WTC11 (cell line): Measurements from ENCODE around the gene WNK1. TPM values are rescaled to one million over a fixed set of nuclear protein-coding genes. Genes with fewer than 3 reads are reported as not detected.
A peak's percentile ranks its signal among the peaks of the same experiment; 100 is the strongest.

Experiments used
- ATAC-seq: fragments of 200-7000 bp; cut with Tn5 transposase; 2 replicates; pipeline ENCODE4 v1.10.0; 2021; ENCODE audit warnings: mild to moderate bottlenecking, moderate library complexity
- CTCF ChIA-PET: fragments of 300-600 bp; sonication (Branson Sonifier 250); formaldehyde crosslinking; loops from one replicate; lab custom pipeline; 2021; ENCODE audit warnings: antibody characterized with exemption; lab: Charles Lee
- POLR2A ChIA-PET: fragments of 350-600 bp; sonication (Branson Sonifier 250); formaldehyde crosslinking; loops from one replicate; lab custom pipeline; 2021; ENCODE audit warnings: antibody characterized with exemption; lab: Charles Lee
- DNase-seq: peaks from one replicate; pipeline ENCODE4 v3.0.0; 2021; ENCODE audit warnings: low spot score
- H3K27ac Mint-ChIP-seq: 2 replicates; pipeline ENCODE4 v1.8.0; 2021; ENCODE audit warnings: mixed read lengths
- H3K27me3 Mint-ChIP-seq: 2 replicates; pipeline ENCODE4 v1.8.0; 2021; ENCODE audit warnings: low read depth, mild to moderate bottlenecking, moderate library complexity, mixed read lengths
- H3K36me3 Mint-ChIP-seq: 2 replicates; pipeline ENCODE4 v1.8.0; 2021; ENCODE audit warnings: mixed read lengths
- H3K4me1 Mint-ChIP-seq: 2 replicates; pipeline ENCODE4 v1.8.0; 2022; ENCODE audit warnings: mixed read lengths
- H3K4me3 Mint-ChIP-seq: 2 replicates; pipeline ENCODE4 v1.8.0; 2021; ENCODE audit warnings: mild to moderate bottlenecking, moderate library complexity, mixed read lengths
- H3K9me3 Mint-ChIP-seq: 2 replicates; pipeline ENCODE4 v1.8.0; 2021; ENCODE audit warnings: mixed read lengths
- CREM ChIP-seq: sonication (generic); formaldehyde crosslinking; IDR thresholded peaks from 2 replicates; pipeline ENCODE4 v1.8.1; 2022; ENCODE audit warnings: mild to moderate bottlenecking, missing genetic modification reagents, moderate library complexity
- EMX1 ChIP-seq: fragments of 250-450 bp; sonication (Bioruptor Pico); IDR thresholded peaks from 2 replicates; pipeline ENCODE4 v1.8.0; 2021; ENCODE audit warnings: mild to moderate bottlenecking
- GABPB1 ChIP-seq: sonication (generic); formaldehyde crosslinking; IDR thresholded peaks from 2 replicates; pipeline ENCODE4 v1.8.1; 2023; ENCODE audit warnings: mild to moderate bottlenecking, missing genetic modification reagents
- GTF2I ChIP-seq: fragments of 250-450 bp; sonication (Bioruptor Pico); conservative IDR thresholded peaks from 2 replicates; pipeline ENCODE4 v1.4.0; 2021; ENCODE audit warnings: mild to moderate bottlenecking
- NFATC4 ChIP-seq: fragments of 250-450 bp; sonication (Bioruptor Pico); IDR thresholded peaks from 2 replicates; pipeline ENCODE4 v1.9.0; 2021; ENCODE audit warnings: mild to moderate bottlenecking
- NR2C2 ChIP-seq: sonication (generic); formaldehyde crosslinking; IDR thresholded peaks from 2 replicates; pipeline ENCODE4 v1.8.0; 2022; ENCODE audit warnings: mild to moderate bottlenecking, missing genetic modification reagents
- OVOL2 ChIP-seq: fragments of 250-450 bp; sonication (Bioruptor Pico); IDR thresholded peaks from 2 replicates; pipeline ENCODE4 v1.9.0; 2021; ENCODE audit warnings: mild to moderate bottlenecking, borderline replicate concordance
- TEAD4 ChIP-seq: sonication (generic); formaldehyde crosslinking; IDR thresholded peaks from 2 replicates; pipeline ENCODE4 v1.8.0; 2022; ENCODE audit warnings: mild to moderate bottlenecking, missing genetic modification reagents
- TP53 ChIP-seq: sonication (generic); formaldehyde crosslinking; IDR thresholded peaks from 2 replicates; pipeline ENCODE4 v1.8.1; 2023; ENCODE audit warnings: mild to moderate bottlenecking, missing genetic modification reagents
- ZNF138 ChIP-seq: sonication (generic); formaldehyde crosslinking; conservative IDR thresholded peaks from 2 replicates; pipeline ENCODE4 v1.8.1; 2022; ENCODE audit warnings: mild to moderate bottlenecking, moderate library complexity, missing genetic modification reagents
- ZNF671 ChIP-seq: fragments of 250-450 bp; sonication (Bioruptor Pico); IDR thresholded peaks from 2 replicates; pipeline ENCODE4 v1.8.0; 2021; ENCODE audit warnings: mild to moderate bottlenecking
- total RNA-seq: library from RNA; stranded (reverse); gene quantifications from 3 replicates; pipeline ENCODE4 v1.2.3, GENCODE V29; 2021
- TF ChIP-seq, protein P1 (sequence below): fragments of 200-600 bp; IDR thresholded peaks from 2 replicates; pipeline ENCODE4 v1.8.0; 2022; ENCODE audit warnings: antibody characterized with exemption
- TF ChIP-seq, protein P2 (sequence below): fragments of 250-450 bp; sonication (Bioruptor Pico); IDR thresholded peaks from 2 replicates; pipeline ENCODE4 v1.9.0; 2021; ENCODE audit warnings: mild to moderate bottlenecking
- TF ChIP-seq, protein P3 (sequence below): sonication (generic); formaldehyde crosslinking; IDR thresholded peaks from 2 replicates; pipeline ENCODE4 v1.8.1; 2023; ENCODE audit warnings: mild to moderate bottlenecking, missing genetic modification reagents
- TF ChIP-seq, protein P4 (sequence below): sonication (generic); formaldehyde crosslinking; IDR thresholded peaks from 2 replicates; pipeline ENCODE4 v1.8.0; 2023; ENCODE audit warnings: missing genetic modification reagents
- TF ChIP-seq, protein P5 (sequence below): sonication (generic); formaldehyde crosslinking; IDR thresholded peaks from 2 replicates; pipeline ENCODE4 v1.8.1; 2023; ENCODE audit warnings: mild to moderate bottlenecking, moderate library complexity, missing genetic modification reagents
- TF ChIP-seq, protein P6 (sequence below): fragments of 250-450 bp; sonication (Bioruptor Pico); IDR thresholded peaks from 2 replicates; pipeline ENCODE4 v1.8.0; 2021; ENCODE audit warnings: mild to moderate bottlenecking

The WNK1 gene
- total RNA-seq, 1 experiment from 2014 or later: 118 TPM

DNA sequence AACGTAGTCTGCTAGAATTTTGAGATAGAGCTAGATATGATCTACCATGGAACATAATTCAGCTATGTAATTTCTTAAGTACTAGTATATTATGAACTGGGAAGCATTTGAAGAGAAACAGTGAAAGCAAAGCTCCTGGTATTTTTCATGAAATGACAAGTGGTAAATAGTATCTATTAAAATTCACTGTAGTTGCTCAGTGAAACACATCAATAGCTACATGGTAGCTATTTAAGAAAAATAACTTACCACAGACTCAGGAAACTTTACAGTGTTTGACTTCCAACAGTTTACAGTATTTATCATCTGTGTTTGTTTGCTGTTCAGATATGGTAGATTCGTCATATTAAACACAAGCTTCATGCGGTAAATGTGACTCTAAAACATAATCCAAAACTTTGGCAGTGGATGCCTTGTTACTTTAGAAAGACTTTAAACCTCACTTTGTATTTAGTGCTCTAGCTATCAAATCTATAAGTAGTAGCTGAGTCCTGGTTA lies 25.2 kb downstream of the WNK1 start (continued):
- TF ChIP-seq, protein P1, sequence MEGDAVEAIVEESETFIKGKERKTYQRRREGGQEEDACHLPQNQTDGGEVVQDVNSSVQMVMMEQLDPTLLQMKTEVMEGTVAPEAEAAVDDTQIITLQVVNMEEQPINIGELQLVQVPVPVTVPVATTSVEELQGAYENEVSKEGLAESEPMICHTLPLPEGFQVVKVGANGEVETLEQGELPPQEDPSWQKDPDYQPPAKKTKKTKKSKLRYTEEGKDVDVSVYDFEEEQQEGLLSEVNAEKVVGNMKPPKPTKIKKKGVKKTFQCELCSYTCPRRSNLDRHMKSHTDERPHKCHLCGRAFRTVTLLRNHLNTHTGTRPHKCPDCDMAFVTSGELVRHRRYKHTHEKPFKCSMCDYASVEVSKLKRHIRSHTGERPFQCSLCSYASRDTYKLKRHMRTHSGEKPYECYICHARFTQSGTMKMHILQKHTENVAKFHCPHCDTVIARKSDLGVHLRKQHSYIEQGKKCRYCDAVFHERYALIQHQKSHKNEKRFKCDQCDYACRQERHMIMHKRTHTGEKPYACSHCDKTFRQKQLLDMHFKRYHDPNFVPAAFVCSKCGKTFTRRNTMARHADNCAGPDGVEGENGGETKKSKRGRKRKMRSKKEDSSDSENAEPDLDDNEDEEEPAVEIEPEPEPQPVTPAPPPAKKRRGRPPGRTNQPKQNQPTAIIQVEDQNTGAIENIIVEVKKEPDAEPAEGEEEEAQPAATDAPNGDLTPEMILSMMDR: no peak
- no peak for TF ChIP-seq GTF2I (CRISPR knock-in tag)
- TF ChIP-seq, protein P2, sequence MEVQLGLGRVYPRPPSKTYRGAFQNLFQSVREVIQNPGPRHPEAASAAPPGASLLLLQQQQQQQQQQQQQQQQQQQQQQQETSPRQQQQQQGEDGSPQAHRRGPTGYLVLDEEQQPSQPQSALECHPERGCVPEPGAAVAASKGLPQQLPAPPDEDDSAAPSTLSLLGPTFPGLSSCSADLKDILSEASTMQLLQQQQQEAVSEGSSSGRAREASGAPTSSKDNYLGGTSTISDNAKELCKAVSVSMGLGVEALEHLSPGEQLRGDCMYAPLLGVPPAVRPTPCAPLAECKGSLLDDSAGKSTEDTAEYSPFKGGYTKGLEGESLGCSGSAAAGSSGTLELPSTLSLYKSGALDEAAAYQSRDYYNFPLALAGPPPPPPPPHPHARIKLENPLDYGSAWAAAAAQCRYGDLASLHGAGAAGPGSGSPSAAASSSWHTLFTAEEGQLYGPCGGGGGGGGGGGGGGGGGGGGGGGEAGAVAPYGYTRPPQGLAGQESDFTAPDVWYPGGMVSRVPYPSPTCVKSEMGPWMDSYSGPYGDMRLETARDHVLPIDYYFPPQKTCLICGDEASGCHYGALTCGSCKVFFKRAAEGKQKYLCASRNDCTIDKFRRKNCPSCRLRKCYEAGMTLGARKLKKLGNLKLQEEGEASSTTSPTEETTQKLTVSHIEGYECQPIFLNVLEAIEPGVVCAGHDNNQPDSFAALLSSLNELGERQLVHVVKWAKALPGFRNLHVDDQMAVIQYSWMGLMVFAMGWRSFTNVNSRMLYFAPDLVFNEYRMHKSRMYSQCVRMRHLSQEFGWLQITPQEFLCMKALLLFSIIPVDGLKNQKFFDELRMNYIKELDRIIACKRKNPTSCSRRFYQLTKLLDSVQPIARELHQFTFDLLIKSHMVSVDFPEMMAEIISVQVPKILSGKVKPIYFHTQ: no peak
- no peak for TF ChIP-seq NR2C2 (CRISPR knock-in tag)
- no peak for TF ChIP-seq GABPB1 (CRISPR knock-in tag)
- TF ChIP-seq, all 79 proteins: peak for 0

DNA sequence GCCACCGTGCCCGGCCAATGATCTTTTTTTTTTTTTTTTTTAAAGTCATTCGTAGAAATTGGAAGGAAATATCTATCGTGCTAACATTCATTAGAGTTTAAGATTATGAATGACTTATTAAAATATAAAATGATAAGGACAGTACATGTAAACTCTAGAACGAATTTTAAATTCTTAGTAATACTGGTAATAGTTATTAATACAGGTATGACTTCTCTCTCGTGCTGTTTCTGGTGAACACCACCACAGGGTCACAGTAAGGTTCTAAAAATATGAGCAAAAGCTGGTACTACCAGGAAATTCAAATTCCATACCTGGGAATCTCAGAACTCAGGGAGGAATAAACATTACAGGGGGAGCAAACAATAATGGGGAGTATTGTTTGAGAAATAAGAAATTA lies 26.2 kb downstream of the WNK1 start:
- H3K36me3 Mint-ChIP-seq: no peaks in the 10 kb centered on the region
- DNase-seq: no peak
- TF ChIP-seq OVOL2 (CRISPR knock-in tag) (no peak), EMX1 (CRISPR knock-in tag) (no peak), TEAD4 (CRISPR knock-in tag) (no peak), NFATC4 (CRISPR knock-in tag) (no peak), ZNF671 (CRISPR knock-in tag) (no peak), NR2C2 (CRISPR knock-in tag) (no peak), CREM (no peak), TP53 (no peak), ZNF138 (no peak)
- TF ChIP-seq, protein P3, sequence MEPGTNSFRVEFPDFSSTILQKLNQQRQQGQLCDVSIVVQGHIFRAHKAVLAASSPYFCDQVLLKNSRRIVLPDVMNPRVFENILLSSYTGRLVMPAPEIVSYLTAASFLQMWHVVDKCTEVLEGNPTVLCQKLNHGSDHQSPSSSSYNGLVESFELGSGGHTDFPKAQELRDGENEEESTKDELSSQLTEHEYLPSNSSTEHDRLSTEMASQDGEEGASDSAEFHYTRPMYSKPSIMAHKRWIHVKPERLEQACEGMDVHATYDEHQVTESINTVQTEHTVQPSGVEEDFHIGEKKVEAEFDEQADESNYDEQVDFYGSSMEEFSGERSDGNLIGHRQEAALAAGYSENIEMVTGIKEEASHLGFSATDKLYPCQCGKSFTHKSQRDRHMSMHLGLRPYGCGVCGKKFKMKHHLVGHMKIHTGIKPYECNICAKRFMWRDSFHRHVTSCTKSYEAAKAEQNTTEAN: no peak
- TF ChIP-seq, protein P4, sequence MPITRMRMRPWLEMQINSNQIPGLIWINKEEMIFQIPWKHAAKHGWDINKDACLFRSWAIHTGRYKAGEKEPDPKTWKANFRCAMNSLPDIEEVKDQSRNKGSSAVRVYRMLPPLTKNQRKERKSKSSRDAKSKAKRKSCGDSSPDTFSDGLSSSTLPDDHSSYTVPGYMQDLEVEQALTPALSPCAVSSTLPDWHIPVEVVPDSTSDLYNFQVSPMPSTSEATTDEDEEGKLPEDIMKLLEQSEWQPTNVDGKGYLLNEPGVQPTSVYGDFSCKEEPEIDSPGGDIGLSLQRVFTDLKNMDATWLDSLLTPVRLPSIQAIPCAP: no peak
- TF ChIP-seq, protein P5, sequence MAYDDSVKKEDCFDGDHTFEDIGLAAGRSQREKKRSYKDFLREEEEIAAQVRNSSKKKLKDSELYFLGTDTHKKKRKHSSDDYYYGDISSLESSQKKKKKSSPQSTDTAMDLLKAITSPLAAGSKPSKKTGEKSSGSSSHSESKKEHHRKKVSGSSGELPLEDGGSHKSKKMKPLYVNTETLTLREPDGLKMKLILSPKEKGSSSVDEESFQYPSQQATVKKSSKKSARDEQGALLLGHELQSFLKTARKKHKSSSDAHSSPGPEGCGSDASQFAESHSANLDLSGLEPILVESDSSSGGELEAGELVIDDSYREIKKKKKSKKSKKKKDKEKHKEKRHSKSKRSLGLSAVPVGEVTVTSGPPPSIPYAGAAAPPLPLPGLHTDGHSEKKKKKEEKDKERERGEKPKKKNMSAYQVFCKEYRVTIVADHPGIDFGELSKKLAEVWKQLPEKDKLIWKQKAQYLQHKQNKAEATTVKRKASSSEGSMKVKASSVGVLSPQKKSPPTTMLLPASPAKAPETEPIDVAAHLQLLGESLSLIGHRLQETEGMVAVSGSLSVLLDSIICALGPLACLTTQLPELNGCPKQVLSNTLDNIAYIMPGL: no peak
- TF ChIP-seq, protein P6, sequence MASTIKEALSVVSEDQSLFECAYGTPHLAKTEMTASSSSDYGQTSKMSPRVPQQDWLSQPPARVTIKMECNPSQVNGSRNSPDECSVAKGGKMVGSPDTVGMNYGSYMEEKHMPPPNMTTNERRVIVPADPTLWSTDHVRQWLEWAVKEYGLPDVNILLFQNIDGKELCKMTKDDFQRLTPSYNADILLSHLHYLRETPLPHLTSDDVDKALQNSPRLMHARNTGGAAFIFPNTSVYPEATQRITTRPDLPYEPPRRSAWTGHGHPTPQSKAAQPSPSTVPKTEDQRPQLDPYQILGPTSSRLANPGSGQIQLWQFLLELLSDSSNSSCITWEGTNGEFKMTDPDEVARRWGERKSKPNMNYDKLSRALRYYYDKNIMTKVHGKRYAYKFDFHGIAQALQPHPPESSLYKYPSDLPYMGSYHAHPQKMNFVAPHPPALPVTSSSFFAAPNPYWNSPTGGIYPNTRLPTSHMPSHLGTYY: no peak
- ChIA-PET CTCF (interaction anchor here (1.3 kb wide), 1 partner anchor 38 kb away, joined by 5 read pairs; no protein-coding TSS in a partner anchor), POLR2A (no interaction called here)
- H3K4me1 Mint-ChIP-seq: peaks cover 28% of the 10 kb centered on the region
- H3K27me3 Mint-ChIP-seq: no peaks in the 10 kb centered on the region
- ATAC-seq: no peak
- H3K27ac Mint-ChIP-seq: peak overlapping the region; percentile 78; the same call in 1 of the 2 replicates
- no peak overlapping the region for H3K4me3 Mint-ChIP-seq
- H3K9me3 Mint-ChIP-seq: no peaks in the 10 kb centered on the region
